A549 treated with AZD2906 at 1 μM for 4 hours (cell line): Measurements from ENCODE around the gene FTO. TPM values are rescaled to one million over a fixed set of nuclear protein-coding genes. Genes with fewer than 3 reads are reported as not detected.

Experiments
- total RNA-seq: library from RNA; stranded (reverse); fragments of 200-300 nt; extraction: Qiagen RNA extraction; gene quantifications from 5 replicates; pipeline ENCODE4 v1.2.3, GENCODE V29; 2022

Gene FTO
- total RNA-seq, result 22.4 to 39.8 TPM (median 27.7 TPM) in 5 replicates

GRCh38 chr16:53703590-53704444 lies at the start of gene FTO, which contains the start of gene RPGRIP1L:
Gene FTO, plus strand, starts transcription at chr16:53704156.
Gene RPGRIP1L, minus strand, starts transcription at chr16:53703859. Its CDS starts 3,136 bp downstream, at chr16:53700723.

Other genes with a start within 250 kb of the FTO start
- gene AKTIP, start 200.9 kb upstream of the FTO start, total RNA-seq, result 21.4 to 26.9 TPM (median 25.0 TPM) in 5 replicates
- 9.0 to 10.4 TPM (median 9.7 TPM) in 5 replicates for gene RPGRIP1L, start 297 bp upstream of the FTO start, total RNA-seq